K562 (cell line): ENCODE data around the gene LRRC57. TPM values are rescaled to one million over a fixed set of nuclear protein-coding genes. Genes with fewer than 3 reads are reported as not detected.

Experiments
- CHCHD3 ChIP-seq: fragments of 250-450 bp; sonication (Bioruptor Pico); IDR thresholded peaks from 2 replicates; pipeline ENCODE4 v2.1.2; 2022; ENCODE audit warnings: mild to moderate bottlenecking
- DIDO1 ChIP-seq: fragments of 450-650 bp; IDR thresholded peaks from 2 replicates; pipeline ENCODE4 v1.6.1; 2016; ENCODE audit warnings: low read depth, missing biosample characterization, missing genetic modification characterization
- FIP1L1 ChIP-seq: fragments of 200-400 bp; formaldehyde crosslinking; IDR thresholded peaks from 2 replicates; pipeline ENCODE4 v1.6.1; 2018; ENCODE audit warnings: mild to moderate bottlenecking, low read depth, low read length; ENCODE audit not compliant: poor library complexity, severe bottlenecking
- FOXA1 ChIP-seq: fragments of 450-650 bp; IDR thresholded peaks from 2 replicates; pipeline ENCODE4 v1.6.1; 2016; ENCODE audit warnings: mild to moderate bottlenecking, borderline replicate concordance
- MXI1 ChIP-seq: IDR thresholded peaks from 2 replicates; pipeline ENCODE4 v1.6.1; 2011; ENCODE audit warnings: low read depth, mild to moderate bottlenecking, improper control_type of control experiment, low read length
- RAD21 ChIP-seq, 2 experiments: fragments of 250-450 bp in 1 of 2; fragments of 450-650 bp in 1 of 2; sonication (Bioruptor Pico) in 1 of 2; formaldehyde crosslinking in 1 of 2; IDR thresholded peaks in 1 of 2; conservative IDR thresholded peaks in 1 of 2; 2 replicates each; pipeline versions ENCODE4 v1.4.0 to v1.8.0; 2020 to 2022; ENCODE audit warnings: mild to moderate bottlenecking in 2 of 2, moderate library complexity in 1 of 2
- RBM25 ChIP-seq: fragments of 200-400 bp; formaldehyde crosslinking; IDR thresholded peaks from 2 replicates; pipeline ENCODE4 v1.6.1; 2018; ENCODE audit warnings: low read length, low read depth, moderate library complexity; ENCODE audit not compliant: severe bottlenecking
- polyA plus RNA-seq, 8 experiments: library from polyadenylated mRNA; depleted of rRNA in 4 of 8; stranded (reverse) in 5 of 8; unstranded in 3 of 8; fragments of >200 nt; fragmentation: Nextera tagmentation in 2 of 8; fragmentation: Illumina TruSeq in 1 of 8; extraction: Ambion mirVana in 2 of 8; extraction: Trizol in 1 of 8; gene quantifications; 2 replicates each; pipeline versions ENCODE4 v1.2.1 to v1.2.3, GENCODE V29; 2011 to 2014; ENCODE audit warnings: inconsistent platforms in 1 of 8, missing spikeins in 1 of 8
- total RNA-seq, 7 experiments: library from RNA; depleted of rRNA in 6 of 7; stranded (reverse); fragments of >200 nt in 6 of 7; fragmentation: Illumina TruSeq in 2 of 7; extraction: Trizol in 2 of 7; gene quantifications; 2 replicates each; pipeline versions ENCODE4 v1.2.1 to v1.2.3, GENCODE V29; 2011 to 2021; ENCODE audit warnings: low replicate concordance in 1 of 7
- TF ChIP-seq, protein P1 (sequence below): sonication (generic); formaldehyde crosslinking; IDR thresholded peaks from 2 replicates; pipeline ENCODE4 v1.8.0; 2023; ENCODE audit warnings: missing genetic modification reagents, mild to moderate bottlenecking, borderline replicate concordance
- TF ChIP-seq, protein P2 (sequence below): fragments of 450-650 bp; formaldehyde crosslinking; IDR thresholded peaks from 2 replicates; pipeline ENCODE4 v1.4.0; 2022; ENCODE audit warnings: mild to moderate bottlenecking, moderate library complexity
- TF ChIP-seq, protein P3 (sequence below): fragments of 250-450 bp; sonication (Bioruptor Pico); IDR thresholded peaks from 2 replicates; pipeline ENCODE4 v1.8.0; 2021; ENCODE audit warnings: moderate library complexity, mild to moderate bottlenecking, inconsistent platforms
- TF ChIP-seq, protein P4 (sequence below): sonication (generic); IDR thresholded peaks from 2 replicates; pipeline ENCODE4 v1.6.1; 2016

The LRRC57 gene
- total and polyA plus RNA-seq, 9 of the 15 experiments (the other 6 are each of a cell fraction or from before 2014, with no cell fraction given) = 3.9 to 20.4 (median 14.8) TPM

DNA sequence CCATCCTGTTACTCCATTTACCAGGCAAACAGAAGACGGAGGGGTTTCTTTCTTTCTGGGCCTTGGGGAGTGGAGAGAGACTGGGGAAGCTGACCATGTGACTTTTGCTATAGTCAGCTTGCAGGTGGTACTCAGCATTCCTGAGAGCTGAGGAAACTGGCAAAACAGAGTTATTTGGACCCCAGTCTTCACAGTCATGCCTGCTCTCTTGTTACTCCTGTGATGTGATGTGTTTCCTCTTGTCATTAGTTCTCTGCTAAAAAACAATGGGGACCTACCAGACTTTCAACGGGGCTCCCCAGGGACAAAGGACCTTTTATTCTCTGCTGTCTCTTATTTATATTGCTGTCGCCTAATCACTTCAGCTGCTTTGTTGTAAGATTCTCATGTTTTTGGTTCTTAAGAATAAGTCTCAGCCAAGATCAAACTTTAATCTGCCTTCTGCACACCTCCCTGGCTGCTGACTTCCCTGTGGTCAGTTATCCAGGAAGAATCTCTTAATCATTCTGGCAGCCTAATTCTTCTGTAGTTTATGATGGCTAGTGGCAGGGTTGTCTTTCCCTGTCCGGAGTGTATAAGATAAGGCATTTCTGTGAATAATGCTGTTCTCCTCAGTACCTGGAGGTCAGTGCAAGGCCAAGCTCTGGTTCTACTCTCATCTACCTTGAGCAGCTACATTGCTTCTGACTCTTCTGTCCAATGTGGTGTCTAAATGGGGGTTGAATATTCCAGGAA lies 35.6 kb upstream of the LRRC57 start (continued):
- TF ChIP-seq FIP1L1 (no peak), CHCHD3 (CRISPR knock-in tag) (no peak), FOXA1 (no peak), MXI1 (no peak), RAD21 (CRISPR knock-in tag; conservative IDR thresholded peaks at IDR 0.05 in 1 of 2, IDR thresholded peaks at IDR 0.05 in 1 of 2) (no peak), RBM25 (no peak), DIDO1 (tag) (no peak)
- TF ChIP-seq, protein P1, sequence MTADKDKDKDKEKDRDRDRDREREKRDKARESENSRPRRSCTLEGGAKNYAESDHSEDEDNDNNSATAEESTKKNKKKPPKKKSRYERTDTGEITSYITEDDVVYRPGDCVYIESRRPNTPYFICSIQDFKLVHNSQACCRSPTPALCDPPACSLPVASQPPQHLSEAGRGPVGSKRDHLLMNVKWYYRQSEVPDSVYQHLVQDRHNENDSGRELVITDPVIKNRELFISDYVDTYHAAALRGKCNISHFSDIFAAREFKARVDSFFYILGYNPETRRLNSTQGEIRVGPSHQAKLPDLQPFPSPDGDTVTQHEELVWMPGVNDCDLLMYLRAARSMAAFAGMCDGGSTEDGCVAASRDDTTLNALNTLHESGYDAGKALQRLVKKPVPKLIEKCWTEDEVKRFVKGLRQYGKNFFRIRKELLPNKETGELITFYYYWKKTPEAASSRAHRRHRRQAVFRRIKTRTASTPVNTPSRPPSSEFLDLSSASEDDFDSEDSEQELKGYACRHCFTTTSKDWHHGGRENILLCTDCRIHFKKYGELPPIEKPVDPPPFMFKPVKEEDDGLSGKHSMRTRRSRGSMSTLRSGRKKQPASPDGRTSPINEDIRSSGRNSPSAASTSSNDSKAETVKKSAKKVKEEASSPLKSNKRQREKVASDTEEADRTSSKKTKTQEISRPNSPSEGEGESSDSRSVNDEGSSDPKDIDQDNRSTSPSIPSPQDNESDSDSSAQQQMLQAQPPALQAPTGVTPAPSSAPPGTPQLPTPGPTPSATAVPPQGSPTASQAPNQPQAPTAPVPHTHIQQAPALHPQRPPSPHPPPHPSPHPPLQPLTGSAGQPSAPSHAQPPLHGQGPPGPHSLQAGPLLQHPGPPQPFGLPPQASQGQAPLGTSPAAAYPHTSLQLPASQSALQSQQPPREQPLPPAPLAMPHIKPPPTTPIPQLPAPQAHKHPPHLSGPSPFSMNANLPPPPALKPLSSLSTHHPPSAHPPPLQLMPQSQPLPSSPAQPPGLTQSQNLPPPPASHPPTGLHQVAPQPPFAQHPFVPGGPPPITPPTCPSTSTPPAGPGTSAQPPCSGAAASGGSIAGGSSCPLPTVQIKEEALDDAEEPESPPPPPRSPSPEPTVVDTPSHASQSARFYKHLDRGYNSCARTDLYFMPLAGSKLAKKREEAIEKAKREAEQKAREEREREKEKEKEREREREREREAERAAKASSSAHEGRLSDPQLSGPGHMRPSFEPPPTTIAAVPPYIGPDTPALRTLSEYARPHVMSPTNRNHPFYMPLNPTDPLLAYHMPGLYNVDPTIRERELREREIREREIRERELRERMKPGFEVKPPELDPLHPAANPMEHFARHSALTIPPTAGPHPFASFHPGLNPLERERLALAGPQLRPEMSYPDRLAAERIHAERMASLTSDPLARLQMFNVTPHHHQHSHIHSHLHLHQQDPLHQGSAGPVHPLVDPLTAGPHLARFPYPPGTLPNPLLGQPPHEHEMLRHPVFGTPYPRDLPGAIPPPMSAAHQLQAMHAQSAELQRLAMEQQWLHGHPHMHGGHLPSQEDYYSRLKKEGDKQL (CRISPR knock-in tag) = no peak
- TF ChIP-seq, protein P2, sequence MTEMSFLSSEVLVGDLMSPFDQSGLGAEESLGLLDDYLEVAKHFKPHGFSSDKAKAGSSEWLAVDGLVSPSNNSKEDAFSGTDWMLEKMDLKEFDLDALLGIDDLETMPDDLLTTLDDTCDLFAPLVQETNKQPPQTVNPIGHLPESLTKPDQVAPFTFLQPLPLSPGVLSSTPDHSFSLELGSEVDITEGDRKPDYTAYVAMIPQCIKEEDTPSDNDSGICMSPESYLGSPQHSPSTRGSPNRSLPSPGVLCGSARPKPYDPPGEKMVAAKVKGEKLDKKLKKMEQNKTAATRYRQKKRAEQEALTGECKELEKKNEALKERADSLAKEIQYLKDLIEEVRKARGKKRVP = no peak
- TF ChIP-seq, protein P3, sequence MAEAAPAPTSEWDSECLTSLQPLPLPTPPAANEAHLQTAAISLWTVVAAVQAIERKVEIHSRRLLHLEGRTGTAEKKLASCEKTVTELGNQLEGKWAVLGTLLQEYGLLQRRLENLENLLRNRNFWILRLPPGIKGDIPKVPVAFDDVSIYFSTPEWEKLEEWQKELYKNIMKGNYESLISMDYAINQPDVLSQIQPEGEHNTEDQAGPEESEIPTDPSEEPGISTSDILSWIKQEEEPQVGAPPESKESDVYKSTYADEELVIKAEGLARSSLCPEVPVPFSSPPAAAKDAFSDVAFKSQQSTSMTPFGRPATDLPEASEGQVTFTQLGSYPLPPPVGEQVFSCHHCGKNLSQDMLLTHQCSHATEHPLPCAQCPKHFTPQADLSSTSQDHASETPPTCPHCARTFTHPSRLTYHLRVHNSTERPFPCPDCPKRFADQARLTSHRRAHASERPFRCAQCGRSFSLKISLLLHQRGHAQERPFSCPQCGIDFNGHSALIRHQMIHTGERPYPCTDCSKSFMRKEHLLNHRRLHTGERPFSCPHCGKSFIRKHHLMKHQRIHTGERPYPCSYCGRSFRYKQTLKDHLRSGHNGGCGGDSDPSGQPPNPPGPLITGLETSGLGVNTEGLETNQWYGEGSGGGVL (CRISPR knock-in tag) = no peak
- TF ChIP-seq, protein P4, sequence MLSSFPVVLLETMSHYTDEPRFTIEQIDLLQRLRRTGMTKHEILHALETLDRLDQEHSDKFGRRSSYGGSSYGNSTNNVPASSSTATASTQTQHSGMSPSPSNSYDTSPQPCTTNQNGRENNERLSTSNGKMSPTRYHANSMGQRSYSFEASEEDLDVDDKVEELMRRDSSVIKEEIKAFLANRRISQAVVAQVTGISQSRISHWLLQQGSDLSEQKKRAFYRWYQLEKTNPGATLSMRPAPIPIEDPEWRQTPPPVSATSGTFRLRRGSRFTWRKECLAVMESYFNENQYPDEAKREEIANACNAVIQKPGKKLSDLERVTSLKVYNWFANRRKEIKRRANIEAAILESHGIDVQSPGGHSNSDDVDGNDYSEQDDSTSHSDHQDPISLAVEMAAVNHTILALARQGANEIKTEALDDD = peak; percentile 49; the same call in 1 of the 2 replicates
